ENCODE data around the gene CMBL.

CMBL gene

GRCh38 chr5:10262121-10262774 lies 45.5 kb downstream of the CMBL start:
- Histone ChIP-seq H3K9me2 (replicated peaks; ENCODE audit: control insufficient read depth, low read length) (no peaks in the 10 kb centered on the region), H3K4me2 (ENCODE audit: low read length) (no peak overlapping the region), H3K36me3 (ENCODE audit: control insufficient read depth, low read length) (peaks cover 91% of the 10 kb centered on the region), H3F3A (ENCODE audit: control insufficient read depth, insufficient read depth) (peaks cover 53% of the 10 kb centered on the region), H3K27ac (ENCODE audit: low read depth, low read length) (no peak overlapping the region), H4K20me1 (ENCODE audit: control insufficient read depth, insufficient read depth, low read depth, low read length) (peaks cover 23% of the 10 kb centered on the region; the same call in 1 of the 2 replicates), H3K4me1 (ENCODE audit: control insufficient read depth, low read length) (no peaks in the 10 kb centered on the region), H3K79me2 (ENCODE audit: control insufficient read depth, low read length) (peaks cover 14% of the 10 kb centered on the region), H3K27me3 (ENCODE audit: control insufficient read depth, low read length) (no peaks in the 10 kb centered on the region), H3K4me3 (ENCODE audit: low read length) (no peak overlapping the region), H3K9me3 (ENCODE audit: control insufficient read depth, insufficient read depth, low read length) (no peaks in the 10 kb centered on the region)
- no peak for TF ChIP-seq EZH2phosphoT487 (IDR thresholded peaks at IDR 0.05; ENCODE audit: borderline replicate concordance, low read length)
- TF ChIP-seq CTCF (IDR thresholded peaks at IDR 0.05; ENCODE audit: low read depth, low read length, poor library complexity, severe bottlenecking): no peak

- TF ChIP-seq EZH2phosphoT487 (IDR thresholded peaks at IDR 0.05; ENCODE audit: borderline replicate concordance, low read length): no peak
- no peak for TF ChIP-seq CTCF (IDR thresholded peaks at IDR 0.05; ENCODE audit: low read depth, low read length, poor library complexity, severe bottlenecking)
- Histone ChIP-seq H3K9me3 (ENCODE audit: control insufficient read depth, insufficient read depth, low read length) (no peaks in the 10 kb centered on the region), H3K4me1 (ENCODE audit: control insufficient read depth, low read length) (no peaks in the 10 kb centered on the region), H3K36me3 (ENCODE audit: control insufficient read depth, low read length) (peaks cover 99% of the 10 kb centered on the region), H3K27ac (ENCODE audit: low read depth, low read length) (no peak overlapping the region), H3K9me2 (replicated peaks; ENCODE audit: control insufficient read depth, low read length) (no peaks in the 10 kb centered on the region), H3K27me3 (ENCODE audit: control insufficient read depth, low read length) (no peaks in the 10 kb centered on the region), H4K20me1 (ENCODE audit: control insufficient read depth, insufficient read depth, low read depth, low read length) (peaks cover 24% of the 10 kb centered on the region; the same call in 1 of the 2 replicates), H3K79me2 (ENCODE audit: control insufficient read depth, low read length) (peaks cover 26% of the 10 kb centered on the region), H3F3A (ENCODE audit: control insufficient read depth, insufficient read depth) (peaks cover 42% of the 10 kb centered on the region), H3K4me3 (ENCODE audit: low read length) (no peak overlapping the region), H3K4me2 (ENCODE audit: low read length) (no peak overlapping the region)
Observed at GRCh38 chr5:10261065-10261464, 46.6 kb downstream of the CMBL start.

- Histone ChIP-seq H3F3A (ENCODE audit: control insufficient read depth, insufficient read depth) (peaks cover 31% of the 10 kb centered on the region), H3K79me2 (ENCODE audit: control insufficient read depth, low read length) (peaks cover 38% of the 10 kb centered on the region), H3K9me3 (ENCODE audit: control insufficient read depth, insufficient read depth, low read length) (no peaks in the 10 kb centered on the region), H3K9me2 (replicated peaks; ENCODE audit: control insufficient read depth, low read length) (no peaks in the 10 kb centered on the region), H3K4me2 (ENCODE audit: low read length) (no peak overlapping the region), H3K4me1 (ENCODE audit: control insufficient read depth, low read length) (no peaks in the 10 kb centered on the region), H3K4me3 (ENCODE audit: low read length) (no peak overlapping the region), H4K20me1 (ENCODE audit: control insufficient read depth, insufficient read depth, low read depth, low read length) (peaks cover 29% of the 10 kb centered on the region; the same call in 1 of the 2 replicates), H3K27ac (ENCODE audit: low read depth, low read length) (no peak overlapping the region), H3K27me3 (ENCODE audit: control insufficient read depth, low read length) (no peaks in the 10 kb centered on the region), H3K36me3 (ENCODE audit: control insufficient read depth, low read length) (peaks cover 99% of the 10 kb centered on the region)
- no peak for TF ChIP-seq EZH2phosphoT487 (IDR thresholded peaks at IDR 0.05; ENCODE audit: borderline replicate concordance, low read length)
- TF ChIP-seq CTCF (IDR thresholded peaks at IDR 0.05; ENCODE audit: low read depth, low read length, poor library complexity, severe bottlenecking): no peak
Observed at GRCh38 chr5:10259899-10260298, 47.8 kb downstream of the CMBL start.

Data from DOHH2 (cell line).